HCT116 (cell line): Measurements from ENCODE around the gene ZNF280C.

Source experiments
- POLR2AphosphoS5 ChIP-seq: IDR thresholded peaks from 2 replicates; pipeline ENCODE4 v1.6.1; 2011; ENCODE audit warnings: mild to moderate bottlenecking, low read depth, low read length, moderate library complexity
- REST ChIP-seq: IDR thresholded peaks from 2 replicates; pipeline ENCODE4 v1.6.1; 2012; ENCODE audit warnings: low read depth

GRCh38 chrX:130212371-130212770 lies 56.3 kb downstream of the ZNF280C start:
- TF ChIP-seq POLR2AphosphoS5 (no peak), REST (no peak)
